ENCODE measurements around the gene PJA2.

Gene PJA2

DNA sequence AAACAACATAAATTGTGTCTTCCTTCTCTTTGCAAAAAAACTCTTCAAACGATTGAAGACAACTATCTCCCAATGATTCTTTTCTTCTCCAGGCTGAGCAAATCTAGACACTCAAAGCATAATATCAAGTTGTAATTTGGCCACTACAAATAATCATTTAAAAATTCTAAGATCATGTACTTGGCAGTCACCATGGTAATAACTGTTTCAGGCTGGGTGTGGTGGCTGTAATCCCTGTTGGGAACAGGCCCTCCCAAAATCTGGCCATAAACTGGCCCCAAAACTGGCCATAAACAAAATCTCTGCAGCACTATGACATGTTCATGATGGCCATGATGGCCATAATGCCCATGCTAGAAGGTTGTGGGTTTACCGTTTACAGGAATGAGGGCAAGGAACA is 52.0 kb downstream of the PJA2 start:
- Histone ChIP-seq H3K79me2 (ENCODE audit: insufficient read depth, low read depth) (no peaks in the 10 kb centered on the region), H2AFZ (ENCODE audit: low read depth) (no peak overlapping the region), H3K4me1 (ENCODE audit: low read depth, poor library complexity, severe bottlenecking) (no peaks in the 10 kb centered on the region), H3K9ac (no peak overlapping the region), H3K36me3 (ENCODE audit: insufficient read depth) (no peaks in the 10 kb centered on the region), H3K4me3 (IDR thresholded peaks at IDR 0.05; ENCODE audit: insufficient read depth, low read depth, low read length) (no peak overlapping the region), H3K4me2 (no peak overlapping the region), H3K27ac (no peak overlapping the region), H3K27me3 (ENCODE audit: insufficient read depth, low read depth) (no peaks in the 10 kb centered on the region), H4K20me1 (ENCODE audit: insufficient read depth) (no peaks in the 10 kb centered on the region)
- TF ChIP-seq, protein P1, sequence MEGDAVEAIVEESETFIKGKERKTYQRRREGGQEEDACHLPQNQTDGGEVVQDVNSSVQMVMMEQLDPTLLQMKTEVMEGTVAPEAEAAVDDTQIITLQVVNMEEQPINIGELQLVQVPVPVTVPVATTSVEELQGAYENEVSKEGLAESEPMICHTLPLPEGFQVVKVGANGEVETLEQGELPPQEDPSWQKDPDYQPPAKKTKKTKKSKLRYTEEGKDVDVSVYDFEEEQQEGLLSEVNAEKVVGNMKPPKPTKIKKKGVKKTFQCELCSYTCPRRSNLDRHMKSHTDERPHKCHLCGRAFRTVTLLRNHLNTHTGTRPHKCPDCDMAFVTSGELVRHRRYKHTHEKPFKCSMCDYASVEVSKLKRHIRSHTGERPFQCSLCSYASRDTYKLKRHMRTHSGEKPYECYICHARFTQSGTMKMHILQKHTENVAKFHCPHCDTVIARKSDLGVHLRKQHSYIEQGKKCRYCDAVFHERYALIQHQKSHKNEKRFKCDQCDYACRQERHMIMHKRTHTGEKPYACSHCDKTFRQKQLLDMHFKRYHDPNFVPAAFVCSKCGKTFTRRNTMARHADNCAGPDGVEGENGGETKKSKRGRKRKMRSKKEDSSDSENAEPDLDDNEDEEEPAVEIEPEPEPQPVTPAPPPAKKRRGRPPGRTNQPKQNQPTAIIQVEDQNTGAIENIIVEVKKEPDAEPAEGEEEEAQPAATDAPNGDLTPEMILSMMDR (conservative IDR thresholded peaks at IDR 0.05; ENCODE audit: low read depth, low read length) = no peak

DNA sequence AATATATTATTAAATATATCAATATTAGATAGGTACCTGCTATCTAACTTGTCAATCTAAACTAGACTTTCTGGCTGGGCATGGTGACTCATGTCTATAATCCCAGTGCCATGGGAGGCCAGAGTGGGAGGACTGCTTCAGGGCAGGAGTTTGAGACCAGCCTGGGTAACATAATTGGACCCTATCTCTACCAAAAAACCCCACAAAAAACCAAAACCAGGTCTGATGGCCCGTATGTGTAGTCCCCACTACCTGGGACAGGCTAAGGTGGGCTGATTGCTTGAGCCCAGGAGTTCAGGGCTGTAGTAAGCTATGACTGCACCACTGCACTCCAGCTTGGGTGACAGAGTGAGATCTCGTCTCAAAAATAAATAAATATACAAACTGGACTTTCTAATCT is 55.0 kb downstream of the PJA2 start:
- no peak overlapping the region for H3K9ac ChIP-seq
- no peak overlapping the region for H3K4me3 ChIP-seq (IDR thresholded peaks at IDR 0.05; ENCODE audit: insufficient read depth, low read depth, low read length)
- H3K4me2 ChIP-seq = no peak overlapping the region
- H3K36me3 ChIP-seq (ENCODE audit: insufficient read depth) = no peaks in the 10 kb centered on the region
- H3K27ac ChIP-seq = no peak overlapping the region
- no peaks in the 10 kb centered on the region for H3K79me2 ChIP-seq (ENCODE audit: insufficient read depth, low read depth)
- TF ChIP-seq, protein P1 (conservative IDR thresholded peaks at IDR 0.05; ENCODE audit: low read depth, low read length) = no peak
- no peaks in the 10 kb centered on the region for H3K4me1 ChIP-seq (ENCODE audit: low read depth, poor library complexity, severe bottlenecking)
- no peaks in the 10 kb centered on the region for H3K27me3 ChIP-seq (ENCODE audit: insufficient read depth, low read depth)
- H2AFZ ChIP-seq (ENCODE audit: low read depth) = no peak overlapping the region
- H4K20me1 ChIP-seq (ENCODE audit: insufficient read depth) = no peaks in the 10 kb centered on the region

DNA sequence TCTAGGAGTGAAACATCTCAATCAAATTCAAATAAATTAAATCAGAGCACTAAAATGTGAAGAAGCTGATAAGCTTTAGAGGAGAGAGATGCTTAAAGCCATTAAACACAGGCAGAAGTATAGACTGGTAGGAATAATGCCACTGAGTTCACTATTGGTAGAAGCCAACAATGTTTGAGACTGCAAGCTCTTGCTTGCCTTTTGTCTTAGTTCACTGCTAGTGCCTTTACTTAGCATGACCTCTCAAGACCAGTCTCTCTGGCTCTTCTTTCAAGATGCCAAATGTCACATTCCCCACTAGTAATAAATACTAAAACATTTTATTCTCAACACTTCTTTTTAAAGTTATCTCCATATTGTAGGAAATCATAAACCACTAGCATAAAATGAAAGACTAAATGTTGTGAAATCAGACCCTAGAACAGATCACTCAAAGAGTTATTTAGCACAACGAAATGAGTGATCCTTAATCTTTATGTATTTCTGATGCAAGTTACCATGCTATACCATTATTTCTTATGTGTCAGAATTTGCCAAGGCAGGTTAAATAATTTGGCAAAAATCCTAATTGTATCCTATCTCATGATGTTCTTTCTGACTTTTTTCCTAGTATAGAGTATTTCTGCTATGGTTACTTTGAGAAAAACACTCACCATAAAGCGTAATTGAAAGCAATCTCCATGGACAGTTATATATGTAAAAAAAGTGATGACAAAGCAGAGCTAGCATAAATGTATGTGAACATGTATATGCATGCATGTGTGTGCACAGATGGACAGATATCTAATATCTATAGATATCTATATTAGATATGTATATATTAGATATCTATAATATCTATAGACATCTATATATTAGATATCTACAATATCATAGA is 57.5 kb downstream of the PJA2 start:
- no peaks in the 10 kb centered on the region for H4K20me1 ChIP-seq (ENCODE audit: insufficient read depth)
- no peak overlapping the region for H2AFZ ChIP-seq (ENCODE audit: low read depth)
- no peak overlapping the region for H3K4me2 ChIP-seq
- H3K27me3 ChIP-seq (ENCODE audit: insufficient read depth, low read depth) = no peaks in the 10 kb centered on the region
- H3K36me3 ChIP-seq (ENCODE audit: insufficient read depth) = no peaks in the 10 kb centered on the region
- H3K4me1 ChIP-seq (ENCODE audit: low read depth, poor library complexity, severe bottlenecking) = no peaks in the 10 kb centered on the region
- no peak overlapping the region for H3K27ac ChIP-seq
- no peaks in the 10 kb centered on the region for H3K79me2 ChIP-seq (ENCODE audit: insufficient read depth, low read depth)
- H3K9ac ChIP-seq = no peak overlapping the region
- TF ChIP-seq, protein P1 (conservative IDR thresholded peaks at IDR 0.05; ENCODE audit: low read depth, low read length) = no peak
- H3K4me3 ChIP-seq (IDR thresholded peaks at IDR 0.05; ENCODE audit: insufficient read depth, low read depth, low read length) = no peak overlapping the region

DNA sequence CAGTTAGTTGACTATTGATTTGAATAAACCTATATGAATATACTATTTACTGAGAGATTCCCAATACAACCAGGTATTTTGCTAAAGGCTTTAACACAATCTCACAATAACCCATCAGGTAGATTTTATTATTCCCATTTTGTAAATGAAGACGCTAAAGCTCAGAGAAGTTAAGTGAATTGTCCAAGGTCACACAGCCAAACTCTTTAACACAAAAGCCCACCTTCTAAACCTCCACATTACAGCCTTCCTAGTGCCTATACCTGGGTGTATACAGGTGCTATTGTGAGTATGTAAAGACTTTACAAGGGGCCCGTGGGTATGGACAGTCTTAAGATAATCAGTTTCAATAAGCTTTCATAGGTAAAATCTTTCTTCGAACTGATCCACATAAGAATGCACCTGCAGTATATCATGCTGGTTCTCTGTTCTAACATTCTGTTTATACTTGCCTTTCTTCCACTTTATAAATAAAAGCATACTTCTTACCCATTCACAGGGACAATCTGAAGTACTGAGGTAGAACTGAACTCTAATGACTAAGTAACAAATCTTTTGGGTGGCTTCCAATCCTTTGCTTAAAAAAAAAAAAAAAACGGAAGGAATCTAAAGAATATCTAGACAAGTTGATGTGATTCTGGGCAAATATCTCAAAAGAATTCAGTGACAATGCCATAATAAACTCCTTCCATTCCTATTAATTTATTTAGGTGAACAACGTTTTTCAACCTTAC is 59.1 kb downstream of the PJA2 start:
- no peaks in the 10 kb centered on the region for H3K4me1 ChIP-seq (ENCODE audit: low read depth, poor library complexity, severe bottlenecking)
- no peaks in the 10 kb centered on the region for H3K27me3 ChIP-seq (ENCODE audit: insufficient read depth, low read depth)
- H3K9ac ChIP-seq = no peak overlapping the region
- no peak overlapping the region for H3K4me3 ChIP-seq (IDR thresholded peaks at IDR 0.05; ENCODE audit: insufficient read depth, low read depth, low read length)
- H2AFZ ChIP-seq (ENCODE audit: low read depth) = no peak overlapping the region
- no peak overlapping the region for H3K4me2 ChIP-seq
- no peaks in the 10 kb centered on the region for H4K20me1 ChIP-seq (ENCODE audit: insufficient read depth)
- TF ChIP-seq, protein P1 (conservative IDR thresholded peaks at IDR 0.05; ENCODE audit: low read depth, low read length) = no peak
- H3K36me3 ChIP-seq (ENCODE audit: insufficient read depth) = no peaks in the 10 kb centered on the region
- H3K79me2 ChIP-seq (ENCODE audit: insufficient read depth, low read depth) = no peaks in the 10 kb centered on the region
- H3K27ac ChIP-seq = no peak overlapping the region
